ENCODE data around the gene BCAP31.
"Not testable (repeated sequence)": the region's sequence is repeated elsewhere in the genome, so short reads cannot be mapped to it uniquely, and the experiment has no call there.

BCAP31 gene

GRCh38 chrX:153733651-153734240, 9.6 kb upstream of the BCAP31 start:
- no peak for DNase-seq

- no peak for DNase-seq
These were observed 8.2 kb upstream of the BCAP31 start for GRCh38 chrX:153732401-153732800.

- DNase-seq, result no peak
These were observed 7.6 kb upstream of the BCAP31 start for GRCh38 chrX:153731845-153732215.

GRCh38 chrX:153731117-153731844, 7.1 kb upstream of the BCAP31 start:
- DNase-seq, result no peak

GRCh38 chrX:153730115-153730514, 5.9 kb upstream of the BCAP31 start:
- not testable (repeated sequence) for DNase-seq

- no peak for DNase-seq
These were observed 4.9 kb upstream of the BCAP31 start for GRCh38 chrX:153728951-153729631.

GRCh38 chrX:153728095-153728494, 3.9 kb upstream of the BCAP31 start:
- DNase-seq, result no peak

GRCh38 chrX:153727123-153727931, 3.1 kb upstream of the BCAP31 start:
- DNase-seq, result no peak

- peak; percentile 7 to 24 for DNase-seq
These were observed 2.3 kb upstream of the BCAP31 start for GRCh38 chrX:153726286-153727122.

- DNase-seq, result no peak
These were observed 1.7 kb upstream of the BCAP31 start for GRCh38 chrX:153725832-153726285.

GRCh38 chrX:153725039-153725831, 1.0 kb upstream of the BCAP31 start:
- DNase-seq, result no peak

GRCh38 chrX:153723351-153724251, 586 bp downstream of the BCAP31 start:
- DNase-seq, result peak; percentile 37 to 40

GRCh38 chrX:153722704-153723350, 1.4 kb downstream of the BCAP31 start:
- DNase-seq, result no peak

- no peak for DNase-seq
These were observed 4.5 kb downstream of the BCAP31 start for GRCh38 chrX:153719701-153720100.

- DNase-seq, result no peak
These were observed 4.9 kb downstream of the BCAP31 start for GRCh38 chrX:153719238-153719637.

GRCh38 chrX:153717445-153717844, 6.7 kb downstream of the BCAP31 start:
- DNase-seq, result no peak

- no peak for DNase-seq
These were observed 9.9 kb downstream of the BCAP31 start for GRCh38 chrX:153714256-153714655.

- DNase-seq, result no peak
These were observed 14.2 kb downstream of the BCAP31 start for GRCh38 chrX:153709726-153710674.

- DNase-seq, result peak; percentile 31 to 39
These were observed 15.8 kb downstream of the BCAP31 start for GRCh38 chrX:153708415-153708814.

All from activated CD4-positive, alpha-beta T cell treated with anti-CD3 and anti-CD28 coated beads, Interleukin-2, amount 50 U/mL, for 4 hours (primary cell).